Ammon's horn (tissue), 1 donor: ENCODE data around the gene CSPG4.
"Not testable (repeated sequence)": the region's sequence is repeated elsewhere in the genome, so short reads cannot be mapped to it uniquely, and the experiment has no call there.

Source experiments
- DNase-seq: peaks from one replicate; pipeline ENCODE4 v3.0.0-alpha.2; 2016; ENCODE audit warnings: low spot score

The CSPG4 gene

GRCh38 chr15:75704618-75705017 lies 8.0 kb downstream of the CSPG4 start:
- DNase-seq, result no peak

DNA sequence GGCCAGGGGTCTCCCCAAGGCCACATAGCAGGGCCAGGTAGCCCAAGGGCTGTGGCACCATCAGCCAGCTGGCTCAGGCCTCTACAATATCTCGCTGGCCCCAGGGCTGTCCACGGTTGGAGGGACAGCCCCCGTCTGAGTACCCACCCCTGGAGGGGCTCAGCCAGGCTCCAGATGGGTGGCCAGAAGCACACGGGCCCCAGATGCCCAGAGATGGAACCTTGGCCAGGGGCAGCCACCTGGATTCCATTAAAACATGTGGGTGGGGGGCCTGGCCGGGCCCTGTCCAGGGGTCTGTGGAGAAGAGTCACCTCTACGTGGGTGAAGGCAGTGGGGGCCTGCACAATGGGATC lies 8.4 kb downstream of the CSPG4 start:
- DNase-seq, result no peak

DNA sequence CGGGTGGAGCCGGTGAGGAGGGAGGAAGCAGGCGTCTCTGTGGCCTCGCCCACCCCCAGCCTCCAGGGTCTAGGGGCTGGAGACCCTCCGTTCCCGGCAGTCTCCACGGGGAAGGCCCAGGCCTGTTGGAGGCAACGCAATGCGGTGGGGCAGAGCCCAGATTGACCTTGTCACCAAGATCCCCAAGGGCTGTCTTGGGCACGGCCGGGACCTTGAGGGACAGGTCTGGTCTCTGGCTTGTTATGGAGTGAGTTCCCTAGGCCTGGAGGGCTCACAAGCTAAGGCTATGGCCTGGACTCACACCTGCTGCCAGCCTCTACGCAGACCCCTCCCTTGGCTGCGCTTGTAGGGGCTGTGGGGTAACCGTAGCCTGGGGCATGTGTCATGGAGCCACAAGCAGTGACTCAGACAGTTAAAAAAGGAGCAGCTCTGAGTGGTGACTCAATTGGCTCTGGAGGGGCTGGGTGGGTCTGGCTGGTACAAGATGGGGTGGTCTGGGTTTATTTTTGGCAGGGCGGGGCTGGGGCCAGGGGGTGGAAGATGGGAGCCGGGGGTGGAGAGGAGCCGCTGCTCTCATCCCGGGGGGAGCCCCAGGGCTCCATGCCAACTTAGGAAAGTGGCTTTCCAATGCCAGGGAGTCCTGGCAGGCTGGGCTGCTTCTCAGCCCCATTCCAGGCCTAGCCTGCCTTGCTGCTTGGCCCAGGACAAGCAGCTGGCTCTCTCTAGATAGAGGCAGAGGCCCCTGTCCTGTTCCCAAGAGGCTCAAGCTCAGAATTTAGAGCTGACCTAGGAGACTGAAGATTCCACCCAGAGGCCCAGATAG lies 9.0 kb downstream of the CSPG4 start:
- DNase-seq, result not testable (repeated sequence)

- no peak for DNase-seq
These were observed 10.2 kb downstream of the CSPG4 start for GRCh38 chr15:75702436-75702835.

DNA sequence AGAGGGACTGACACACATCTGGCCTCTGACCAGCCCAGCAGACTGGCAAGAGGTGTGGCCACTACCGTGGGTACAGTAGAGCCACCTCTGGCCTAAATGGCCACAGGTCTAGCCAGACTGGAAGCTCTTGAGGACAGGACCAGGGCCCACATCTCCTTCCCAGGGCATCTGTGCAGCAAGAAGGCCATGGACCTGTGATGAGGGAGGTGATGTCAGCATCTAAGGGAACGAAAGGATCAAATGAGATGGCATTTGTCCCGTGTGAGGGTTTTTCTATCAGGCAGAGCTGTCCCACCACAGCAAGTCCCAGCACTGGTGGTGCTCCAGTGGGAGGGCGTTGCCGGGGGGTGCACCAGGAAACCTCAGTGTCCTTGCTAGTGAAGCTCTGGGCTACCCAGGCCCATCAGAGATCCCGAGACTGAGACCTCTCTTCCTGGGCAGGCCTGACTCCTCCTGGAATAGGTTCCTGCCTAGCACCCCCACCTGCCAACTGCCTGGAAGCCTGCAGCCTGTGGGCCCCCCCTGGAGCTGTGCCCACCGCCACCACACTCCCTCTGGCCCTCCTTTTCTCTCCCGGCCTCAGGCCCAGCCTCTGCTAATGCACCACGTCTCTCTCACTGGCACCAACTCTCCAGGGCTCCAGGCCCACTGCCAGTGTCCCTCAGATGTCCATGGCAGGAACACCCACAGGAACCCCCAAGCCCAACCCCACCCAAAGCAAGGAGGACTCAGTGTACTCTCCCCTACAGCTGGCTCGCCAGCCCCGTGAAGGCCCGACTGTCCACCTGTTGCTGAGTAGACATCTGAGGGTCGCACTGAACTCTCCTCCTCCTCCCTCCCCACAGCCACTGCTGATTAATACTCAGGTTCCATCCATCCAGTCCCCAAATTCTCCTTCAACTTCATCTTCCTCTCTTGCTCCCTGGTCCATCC lies 11.3 kb downstream of the CSPG4 start:
- not testable (repeated sequence) for DNase-seq

DNA sequence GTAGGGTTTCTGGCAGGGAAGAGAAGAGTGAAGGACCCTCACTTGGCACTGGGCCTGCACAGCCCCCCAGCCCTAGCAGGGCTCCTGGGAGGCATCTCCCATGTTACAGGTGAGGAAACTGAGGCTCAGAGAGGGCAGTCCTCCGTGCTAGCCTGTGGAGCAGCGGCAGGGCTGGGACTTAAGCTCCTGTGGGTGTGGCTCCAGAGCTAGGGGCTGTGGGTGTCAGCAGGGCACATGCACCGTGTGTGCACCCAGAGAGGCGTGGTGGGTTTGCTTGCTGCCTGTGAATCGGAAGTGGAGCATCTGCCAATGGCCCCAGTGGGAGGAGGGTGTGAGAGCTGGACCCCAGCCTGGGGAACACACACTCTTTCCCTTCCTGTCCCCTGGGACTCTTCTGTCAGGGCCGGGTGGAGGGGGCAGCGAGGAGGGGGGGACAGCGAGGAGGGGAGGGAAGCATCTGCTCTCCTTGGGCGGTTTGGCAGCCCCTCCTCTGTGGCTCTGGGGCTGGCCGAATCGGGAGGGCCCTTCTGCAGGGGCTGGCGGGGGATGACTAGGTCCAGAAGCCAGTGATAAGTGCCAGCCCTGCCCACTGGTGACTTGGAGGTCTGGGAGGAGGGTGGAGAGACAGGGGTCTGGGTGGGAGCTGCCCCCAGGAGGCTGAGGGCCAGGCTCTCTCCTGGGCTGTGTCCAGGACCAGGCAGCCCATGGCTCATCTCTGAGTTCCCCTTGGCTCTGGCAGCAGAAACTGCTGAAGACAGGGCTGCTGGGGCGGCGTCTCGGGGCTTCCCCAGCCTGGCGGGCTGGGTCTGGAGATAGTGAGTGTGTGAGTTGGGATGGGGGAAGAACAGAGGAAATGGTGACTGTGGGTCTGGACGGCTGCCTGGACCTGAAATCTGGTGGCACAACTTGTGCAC lies 12.4 kb downstream of the CSPG4 start:
- DNase-seq, result peak; percentile 54

DNA sequence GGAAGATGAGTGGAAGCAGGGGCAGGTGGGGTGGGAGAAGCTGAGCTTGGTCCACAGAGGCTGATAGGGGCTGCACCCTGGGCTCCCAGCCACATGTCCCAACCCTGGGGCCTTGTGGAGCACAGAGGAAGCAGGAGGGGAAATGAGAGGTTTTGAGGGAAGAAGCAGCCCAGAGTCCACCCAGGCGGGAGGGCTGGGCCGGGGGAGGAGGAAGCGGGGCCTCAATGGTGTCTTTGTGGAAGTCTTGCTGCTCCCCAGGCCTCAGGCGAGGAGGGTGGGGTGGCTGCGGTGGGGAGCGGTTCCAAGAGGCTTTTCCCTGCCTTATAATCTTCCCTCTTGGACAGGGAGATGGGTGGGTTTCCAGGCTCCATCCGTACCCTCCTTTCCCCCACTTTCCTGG lies 13.1 kb downstream of the CSPG4 start:
- peak; percentile 59 for DNase-seq

DNA sequence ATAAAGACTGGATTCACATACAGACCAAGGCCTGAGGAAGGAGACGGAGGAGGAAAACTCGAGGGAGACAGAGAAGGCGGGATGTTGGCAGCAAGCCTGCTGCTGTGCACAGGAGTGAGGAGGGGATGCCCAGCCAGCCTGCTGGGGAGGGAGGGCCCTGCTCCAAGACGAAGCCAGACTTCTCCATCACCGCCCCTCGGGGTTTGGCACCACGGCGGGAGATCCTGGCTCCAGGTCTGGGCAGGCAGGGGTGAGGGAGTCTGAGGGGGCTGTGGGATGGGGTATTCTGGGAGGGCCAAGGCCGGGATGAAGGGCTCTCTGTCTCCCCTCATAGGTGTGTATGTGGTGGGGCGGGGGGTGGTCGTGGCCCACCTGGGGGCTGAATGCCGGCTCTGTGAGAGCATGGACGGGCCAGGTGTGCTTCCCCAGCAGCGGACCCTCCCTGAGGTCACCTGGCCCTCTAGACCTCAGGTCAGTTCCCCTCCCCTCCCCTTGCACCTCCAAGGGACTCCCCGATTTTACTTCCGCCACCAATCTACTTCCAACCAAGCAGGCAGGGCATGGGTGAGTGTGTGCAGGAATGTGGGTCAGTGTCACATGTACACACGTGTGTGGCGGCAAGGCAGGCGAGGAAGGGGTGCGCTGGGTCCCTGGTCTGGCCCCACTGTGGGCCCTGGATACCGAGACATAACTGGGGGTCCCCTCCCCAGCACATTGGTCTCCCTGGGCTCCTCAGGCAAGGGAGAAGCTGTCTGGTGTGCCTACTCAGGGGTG lies 14.5 kb downstream of the CSPG4 start:
- DNase-seq, result not testable (repeated sequence)

DNA sequence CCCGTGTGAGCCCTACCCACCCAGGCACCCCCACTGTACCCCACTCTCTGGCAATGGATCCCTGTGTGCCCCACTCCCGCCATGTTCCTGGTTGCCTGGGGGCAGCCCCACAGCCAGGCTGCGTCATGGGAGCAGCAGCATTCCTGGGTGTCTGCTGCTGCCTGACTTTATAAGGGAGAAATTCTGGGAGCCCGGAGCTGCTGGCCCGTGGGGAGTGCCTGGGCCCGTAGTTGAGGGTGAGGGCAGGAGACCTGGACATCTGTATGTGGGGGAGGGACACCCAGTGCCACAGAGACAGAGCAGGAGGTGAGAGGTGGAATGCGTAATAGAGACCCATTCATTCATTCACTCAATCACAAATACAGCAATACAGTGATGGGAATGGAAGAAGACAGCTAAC lies 15.1 kb downstream of the CSPG4 start:
- no peak for DNase-seq

- DNase-seq, result no peak
These were observed 15.8 kb downstream of the CSPG4 start for GRCh38 chr15:75696854-75697259.

DNA sequence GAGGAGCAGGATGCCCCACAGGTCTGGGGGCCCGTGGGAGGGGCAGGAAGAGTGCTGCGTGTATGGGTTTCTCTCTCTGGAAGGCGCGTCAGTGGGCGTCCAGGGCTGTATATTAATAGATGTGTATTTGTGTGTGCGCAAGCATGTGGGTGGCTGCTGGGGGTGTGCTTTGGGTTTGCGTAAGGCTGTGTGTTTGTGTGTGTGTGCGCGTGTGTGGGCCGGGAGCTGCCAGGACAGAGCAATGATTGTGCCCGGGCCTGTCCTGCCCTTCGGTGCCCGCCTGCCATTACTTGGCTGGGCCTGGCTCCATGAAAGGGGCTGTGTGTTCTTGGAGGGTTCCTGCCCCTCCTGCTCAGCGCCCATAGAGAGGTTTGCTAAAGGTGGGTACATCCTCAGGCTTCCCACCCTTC lies 16.3 kb downstream of the CSPG4 start:
- DNase-seq, result peak; percentile 76

- DNase-seq, result no peak
These were observed 16.9 kb downstream of the CSPG4 start for GRCh38 chr15:75695634-75696310.

- peak; percentile 40 for DNase-seq
These were observed 17.4 kb downstream of the CSPG4 start for GRCh38 chr15:75695220-75695619.

- peak; percentile 75 for DNase-seq
These were observed 18.1 kb downstream of the CSPG4 start for GRCh38 chr15:75694241-75695182.

- peak; percentile 35 for DNase-seq
These were observed 19.0 kb downstream of the CSPG4 start for GRCh38 chr15:75693501-75694240.

DNA sequence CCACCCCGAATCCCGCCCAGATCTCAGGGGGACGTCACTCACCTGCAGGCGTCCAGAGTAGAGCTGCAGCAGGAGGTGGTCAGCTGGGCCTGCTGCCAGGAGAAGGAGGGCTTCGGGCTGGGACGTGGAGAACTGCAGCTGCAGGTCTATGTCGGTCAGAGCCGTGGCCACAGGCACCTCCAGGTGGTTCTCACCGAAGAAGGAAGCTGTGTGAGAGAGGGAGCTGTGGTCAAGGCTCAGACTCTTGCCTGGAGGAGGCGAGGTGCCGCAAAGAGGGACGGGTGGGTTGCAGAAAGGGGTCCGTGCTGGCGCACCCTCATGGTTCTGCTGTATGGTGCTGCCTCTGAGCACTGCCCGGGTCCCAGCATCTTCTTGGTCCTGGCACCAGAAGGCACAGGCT lies 19.6 kb downstream of the CSPG4 start:
- not testable (repeated sequence) for DNase-seq

GRCh38 chr15:75692311-75692710 lies 20.3 kb downstream of the CSPG4 start:
- DNase-seq, result not testable (repeated sequence)

DNA sequence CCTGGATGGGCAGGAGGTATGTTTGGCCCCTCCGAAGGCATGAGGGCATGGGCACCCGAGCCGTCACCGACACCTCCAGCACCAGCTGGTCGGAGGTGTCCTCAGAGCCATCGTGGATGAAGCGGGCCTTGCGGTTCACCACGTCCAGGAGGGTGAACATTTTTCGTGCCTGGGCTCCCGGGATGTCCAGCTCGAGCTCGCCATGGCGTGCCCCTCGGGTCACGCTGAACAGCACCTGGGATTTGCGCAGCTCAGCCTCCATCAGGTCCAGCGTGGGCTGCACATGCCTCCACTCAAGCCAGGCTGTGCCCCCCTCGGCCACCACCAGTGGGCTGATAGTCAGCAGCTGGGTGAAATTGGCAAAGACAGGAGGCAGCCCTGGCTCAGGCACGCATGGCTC lies 23.2 kb downstream of the CSPG4 start:
- not testable (repeated sequence) for DNase-seq

DNA sequence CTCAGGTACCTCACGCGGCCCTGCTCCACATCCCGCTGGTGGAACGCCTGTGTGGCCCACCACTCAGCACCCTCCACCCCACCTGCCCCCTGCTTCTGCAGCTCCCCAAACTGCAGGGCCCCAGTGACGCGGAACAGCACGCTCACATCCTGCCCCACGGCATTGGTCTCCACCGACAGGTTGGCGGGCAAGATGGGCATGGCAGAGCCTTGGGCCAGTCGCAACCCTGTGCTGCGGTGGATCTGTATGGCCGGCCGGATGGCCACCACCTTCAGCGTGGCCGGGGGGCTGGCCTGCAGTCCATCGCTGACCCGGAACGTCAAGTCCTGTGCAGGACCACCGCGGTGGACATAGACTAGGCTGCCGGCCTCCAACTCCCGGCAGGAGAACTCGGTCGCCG lies 23.8 kb downstream of the CSPG4 start:
- DNase-seq, result no peak
